Endodermal cell (in vitro differentiated cells): ENCODE results near the gene LEF1. TPM values are rescaled to one million over a fixed set of nuclear protein-coding genes. Genes with fewer than 3 reads are reported as not detected.

ENCODE experiments used
- DNase-seq: peaks from one replicate; pipeline ENCODE4 v3.0.0-alpha.2; 2017
- H3K27ac ChIP-seq: 2 replicates; pipeline ENCODE4 v1.5.1; 2013; ENCODE audit warnings: mild to moderate bottlenecking, low read depth, low read length, moderate library complexity
- H3K27me3 ChIP-seq: 2 replicates; pipeline ENCODE4 v1.6.1; 2013; ENCODE audit warnings: mild to moderate bottlenecking, low read length, moderate library complexity; ENCODE audit not compliant: insufficient read depth, control insufficient read depth, poor library complexity, severe bottlenecking
- H3K36me3 ChIP-seq: 2 replicates; pipeline ENCODE4 v1.7.0; 2013; ENCODE audit warnings: mild to moderate bottlenecking, low read length, moderate library complexity; ENCODE audit not compliant: control insufficient read depth, insufficient read depth
- H3K4me1 ChIP-seq: one replicate; pipeline ENCODE4 v1.7.0; 2013; ENCODE audit warnings: low read length; ENCODE audit not compliant: control insufficient read depth, insufficient read depth
- H3K4me3 ChIP-seq: 2 replicates; pipeline ENCODE4 v1.5.1; 2013; ENCODE audit warnings: mild to moderate bottlenecking, low read length, moderate library complexity
- H3K9ac ChIP-seq: 2 replicates; pipeline ENCODE4 v1.6.1; 2013; ENCODE audit warnings: mild to moderate bottlenecking, low read length, moderate library complexity; ENCODE audit not compliant: poor library complexity, severe bottlenecking; ENCODE audit errors: extremely low read depth
- H3K9me3 ChIP-seq: 2 replicates; pipeline ENCODE4 v1.6.1; 2013; ENCODE audit warnings: mild to moderate bottlenecking, low read length, moderate library complexity; ENCODE audit not compliant: control insufficient read depth
- H3K27ac Mint-ChIP-seq: 2 replicates; pipeline ENCODE4 v1.8.0; 2020; ENCODE audit warnings: mixed read lengths
- H3K27me3 Mint-ChIP-seq: 2 replicates; pipeline ENCODE4 v1.8.0; 2021; ENCODE audit warnings: mild to moderate bottlenecking, mixed read lengths; ENCODE audit not compliant: insufficient read depth
- H3K36me3 Mint-ChIP-seq: 2 replicates; pipeline ENCODE4 v1.8.0; 2020; ENCODE audit warnings: low read depth, mixed read lengths
- H3K4me1 Mint-ChIP-seq: 2 replicates; pipeline ENCODE4 v1.8.0; 2020; ENCODE audit warnings: mixed read lengths
- H3K4me3 Mint-ChIP-seq: 2 replicates; pipeline ENCODE4 v1.8.0; 2020; ENCODE audit warnings: mild to moderate bottlenecking, moderate library complexity, mixed read lengths
- H3K9me3 Mint-ChIP-seq: 2 replicates; pipeline ENCODE4 v1.8.0; 2020; ENCODE audit warnings: mild to moderate bottlenecking, mixed read lengths
- CTCF ChIP-seq: fragments of 200-600 bp; sonication (generic); conservative IDR thresholded peaks from 2 replicates; pipeline ENCODE4 v1.5.0; 2021; ENCODE audit warnings: antibody characterized with exemption, mild to moderate bottlenecking
- WGBS, 2 experiments: methylation state at CpG; one replicate each; pipeline versions ENCODE4 v1.1.5 to v1.1.7; 2013; ENCODE audit warnings: missing lambda C conversion rate in 2 of 2, mixed read lengths in 1 of 2; ENCODE audit not compliant: insufficient coverage in 1 of 2, insufficient read length in 1 of 2; 5-methylcytosine and 5-hydroxymethylcytosine counted together
- total RNA-seq, 2 donors: library from RNA; stranded (reverse); fragmentation: NEBNext Ultra II Directional in 1 of 2; extraction: Animal tissue kit (Norgen Biotek cat#: 25700) in 1 of 2; gene quantifications; 2 replicates in 1 of 2; 3 replicates in 1 of 2; pipeline ENCODE4 v1.2.1, GENCODE V29; 2021

The LEF1 gene
- total RNA-seq, 2 donors from 2014 or later = 0.95 to 1.6 TPM

GRCh38 chr4:108172753-108173598 is 4.2 kb upstream of the LEF1 start:
- 0 to 1% methylated on average over 6 to 77 of the region's 77 CpGs for WGBS, 2 experiments
- peaks cover 17% of the 10 kb centered on the region for H3K4me1 Mint-ChIP-seq
- peak; percentile 18 for TF ChIP-seq CTCF
- no peaks in the 10 kb centered on the region for H3K36me3 ChIP-seq
- peak overlapping the region; percentile 86 for H3K27ac ChIP-seq
- peaks cover 8% of the 10 kb centered on the region for H3K4me1 ChIP-seq
- H3K36me3 Mint-ChIP-seq = no peaks in the 10 kb centered on the region
- H3K27me3 Mint-ChIP-seq = peaks cover 94% of the 10 kb centered on the region
- DNase-seq = peak; percentile 80
- no peaks in the 10 kb centered on the region for H3K9me3 ChIP-seq
- peak overlapping the region; percentile 77 for H3K4me3 ChIP-seq
- no peak overlapping the region for H3K27ac Mint-ChIP-seq
- peak overlapping the region; percentile 51 for H3K4me3 Mint-ChIP-seq
- H3K9ac ChIP-seq = no peak overlapping the region
- peaks cover 89% of the 10 kb centered on the region for H3K27me3 ChIP-seq
- no peaks in the 10 kb centered on the region for H3K9me3 Mint-ChIP-seq

DNA sequence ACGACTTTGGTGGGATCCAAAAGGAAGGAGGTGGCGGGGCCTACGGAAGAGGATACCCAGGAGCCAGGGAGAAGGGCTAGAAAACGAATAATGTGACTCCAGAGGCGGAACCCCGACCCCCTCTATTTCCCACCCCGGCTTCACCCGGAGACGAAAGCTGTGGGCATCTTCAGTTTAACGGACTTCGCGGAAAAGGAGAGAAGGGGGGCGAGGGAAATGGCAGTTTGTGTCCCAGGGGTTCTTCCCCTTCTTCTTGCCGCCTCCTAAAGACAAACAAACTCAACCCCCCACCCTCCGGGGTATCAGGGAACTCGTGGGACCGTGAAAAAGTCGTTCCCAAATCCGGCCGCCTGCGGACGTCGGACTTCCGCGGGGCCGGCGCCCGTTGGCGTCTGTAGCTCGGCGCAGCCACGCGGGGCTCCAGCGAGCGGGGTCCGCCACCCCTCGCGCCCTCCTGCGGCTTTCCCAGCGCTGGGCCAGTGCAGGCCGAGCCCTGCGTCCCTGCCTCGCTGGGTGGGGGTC is 3.6 kb upstream of the LEF1 start:
- peak overlapping the region; percentile 86 for H3K27ac ChIP-seq
- H3K36me3 ChIP-seq = no peaks in the 10 kb centered on the region
- peak overlapping the region; percentile 77 for H3K4me3 ChIP-seq
- 0 to 1% methylated on average over 11 to 41 of the region's 43 CpGs for WGBS, 2 experiments
- no peaks in the 10 kb centered on the region for H3K9me3 ChIP-seq
- Mint-ChIP-seq H3K27ac (no peak overlapping the region), H3K4me1 (peaks cover 21% of the 10 kb centered on the region), H3K27me3 (peaks cover 93% of the 10 kb centered on the region), H3K36me3 (no peaks in the 10 kb centered on the region), H3K9me3 (no peaks in the 10 kb centered on the region), H3K4me3 (peak overlapping the region; percentile 51)
- peaks cover 96% of the 10 kb centered on the region for H3K27me3 ChIP-seq
- no peak for DNase-seq
- TF ChIP-seq CTCF = peak; percentile 49
- no peak overlapping the region for H3K9ac ChIP-seq
- H3K4me1 ChIP-seq = peaks cover 8% of the 10 kb centered on the region

DNA sequence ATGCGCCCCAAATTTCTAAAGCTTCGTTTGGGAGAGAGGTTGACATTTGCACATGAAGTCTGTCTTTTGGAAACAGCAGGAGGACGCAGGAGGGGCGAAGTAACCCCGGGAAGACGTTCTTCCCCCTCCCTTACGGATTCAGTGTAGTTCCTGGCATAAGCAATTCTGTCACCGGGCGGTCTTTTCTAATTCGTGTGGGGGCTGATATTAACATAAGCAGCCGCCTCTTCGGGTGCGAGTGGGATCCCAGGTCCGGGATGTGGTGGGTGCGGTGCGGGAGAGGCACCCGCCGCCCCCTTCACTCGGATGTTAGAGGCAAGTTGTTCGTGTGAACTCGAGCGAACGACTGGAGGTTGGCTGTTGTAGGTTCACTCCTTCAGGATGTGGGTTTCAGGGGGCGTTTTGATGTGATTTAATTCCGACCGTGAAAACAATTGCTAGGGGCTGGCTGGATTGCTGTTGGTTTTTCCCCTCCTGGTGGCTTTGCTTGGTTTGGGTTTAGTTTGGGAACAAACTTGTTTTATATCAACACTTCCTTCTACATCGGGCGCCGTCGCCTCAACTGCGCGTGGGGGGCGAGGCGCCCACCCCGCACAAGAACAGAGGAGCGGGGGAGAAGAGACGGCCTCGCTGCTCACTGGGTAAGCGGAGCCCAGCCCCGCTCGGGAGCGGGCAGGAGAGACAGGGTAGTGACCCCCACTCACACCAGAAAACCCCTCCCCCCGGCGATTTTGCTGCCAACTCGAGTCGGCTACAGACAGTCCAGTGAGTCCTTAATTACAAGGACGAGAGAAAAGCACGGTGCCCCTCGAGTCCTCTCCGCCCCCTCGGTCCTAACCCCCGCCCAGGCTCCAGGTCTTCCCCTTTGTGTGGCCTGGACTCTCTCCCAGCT is 2.9 kb upstream of the LEF1 start:
- DNase-seq = peak; percentile 76
- peaks cover 93% of the 10 kb centered on the region for H3K27me3 Mint-ChIP-seq
- no peak overlapping the region for H3K27ac Mint-ChIP-seq
- peaks cover 8% of the 10 kb centered on the region for H3K4me1 ChIP-seq
- H3K4me3 Mint-ChIP-seq = peak overlapping the region; percentile 51
- H3K9me3 ChIP-seq = no peaks in the 10 kb centered on the region
- H3K9me3 Mint-ChIP-seq = no peaks in the 10 kb centered on the region
- peaks cover 24% of the 10 kb centered on the region for H3K4me1 Mint-ChIP-seq
- no peak overlapping the region for H3K9ac ChIP-seq
- H3K27ac ChIP-seq = peak overlapping the region; percentile 86
- WGBS, 2 experiments = 1 to 3% methylated on average over 11 to 52 of the region's 52 CpGs
- H3K36me3 ChIP-seq = no peaks in the 10 kb centered on the region
- H3K36me3 Mint-ChIP-seq = no peaks in the 10 kb centered on the region
- peak overlapping the region; percentile 77 for H3K4me3 ChIP-seq
- H3K27me3 ChIP-seq = peaks cover 100% of the 10 kb centered on the region
- TF ChIP-seq CTCF = no peak
